RPMI7951 (cell line): Measurements from ENCODE around the gene OR7C1. TPM values are rescaled to one million over a fixed set of nuclear protein-coding genes. Genes with fewer than 3 reads are reported as not detected.
A peak's percentile ranks its signal among the peaks of the same experiment; 100 is the strongest.
"Not testable (repeated sequence)": the region's sequence is repeated elsewhere in the genome, so short reads cannot be mapped to it uniquely, and the experiment has no call there.

ENCODE experiments used
- DNase-seq: peaks from one replicate; pipeline ENCODE4 v3.0.0-alpha.2; 2012; ENCODE audit warnings: low read depth
- total RNA-seq: library from RNA; depleted of rRNA; stranded (reverse); fragments of >200 nt; shearing (Covaris generic); gene quantifications from 2 replicates; pipeline ENCODE4 v1.2.3, GENCODE V29; 2014

The OR7C1 gene
- total RNA-seq, 1 experiment from 2014 or later, result under 0.01 TPM

GRCh38 chr19:14785102-14785793 is 49.7 kb downstream of the OR7C1 start:
- DNase-seq, result peak; percentile 96

- DNase-seq, result peak; percentile 91
Measured at GRCh38 chr19:14784730-14785101, 50.3 kb downstream of the OR7C1 start.

- not testable (repeated sequence) for DNase-seq
Measured at GRCh38 chr19:14783410-14783998, 51.5 kb downstream of the OR7C1 start.

- peak; percentile 70 for DNase-seq
Measured at GRCh38 chr19:14782626-14783409, 52.2 kb downstream of the OR7C1 start.

GRCh38 chr19:14781713-14782536 is 53.1 kb downstream of the OR7C1 start:
- DNase-seq, result not testable (repeated sequence)

GRCh38 chr19:14780622-14781225 is 54.3 kb downstream of the OR7C1 start:
- DNase-seq, result peak; percentile 35

GRCh38 chr19:14779151-14779550 is 55.8 kb downstream of the OR7C1 start:
- no peak for DNase-seq

GRCh38 chr19:14778110-14778845 is 56.7 kb downstream of the OR7C1 start, which contains the start of gene ADGRE2:
Gene ADGRE2 (minus strand): TSS chr19:14778560. CDS start chr19:14776756, 1,804 bp downstream.
- not testable (repeated sequence) for DNase-seq

- not testable (repeated sequence) for DNase-seq
Measured at GRCh38 chr19:14777645-14778044, 57.3 kb downstream of the OR7C1 start.

GRCh38 chr19:14775869-14776586 is 59.0 kb downstream of the OR7C1 start:
- DNase-seq, result peak; percentile 69

- DNase-seq, result not testable (repeated sequence)
Measured at GRCh38 chr19:14775326-14775725, 59.7 kb downstream of the OR7C1 start.

- no peak for DNase-seq
Measured at GRCh38 chr19:14774373-14774772, 60.6 kb downstream of the OR7C1 start.

- DNase-seq, result not testable (repeated sequence)
Measured at GRCh38 chr19:14773722-14774121, 61.3 kb downstream of the OR7C1 start.

GRCh38 chr19:14772995-14773394 is 62.0 kb downstream of the OR7C1 start:
- DNase-seq, result no peak

GRCh38 chr19:14772467-14772866 is 62.5 kb downstream of the OR7C1 start:
- DNase-seq, result no peak

GRCh38 chr19:14770944-14771839 is 63.8 kb downstream of the OR7C1 start:
- DNase-seq, result no peak

- no peak for DNase-seq
Measured at GRCh38 chr19:14770136-14770535, 64.8 kb downstream of the OR7C1 start.

GRCh38 chr19:14769201-14769600 is 65.8 kb downstream of the OR7C1 start:
- DNase-seq, result no peak

GRCh38 chr19:14768001-14768400 is 67.0 kb downstream of the OR7C1 start:
- DNase-seq, result no peak
